ENCODE data around the gene TADA2B. TPM values are rescaled to one million over a fixed set of nuclear protein-coding genes. Genes with fewer than 3 reads are reported as not detected.
"Not testable (repeated sequence)": the region's sequence is repeated elsewhere in the genome, so short reads cannot be mapped to it uniquely, and the experiment has no call there.

TADA2B gene
- total and polyA plus RNA-seq, 2 donors (not counting 1 experiment from before 2014, with no cell fraction given): 13.6 to 38.5 TPM

- TF ChIP-seq CTCF (IDR thresholded peaks at IDR 0.05): no peak
- TF ChIP-seq EZH2 (IDR thresholded peaks at IDR 0.05; ENCODE audit: borderline replicate concordance, insufficient read depth, low read depth, low read length, poor library complexity, severe bottlenecking): no peak
- no peaks in the 10 kb centered on the region for H3K9me3 Mint-ChIP-seq (ENCODE audit: insufficient read depth)
- ChIA-PET POLR2A (no interaction called here), CTCF (interaction anchor here (1.1 kb wide), 2 partner anchors 23 to 204 kb away, joined by 3 read pairs; no protein-coding TSS in a partner anchor)
- Histone ChIP-seq H3K4me1 (ENCODE audit: control insufficient read depth in 2 of 2, insufficient read depth in 2 of 2, low read length in 2 of 2) (no peaks in the 10 kb centered on the region), H3K4me3 (ENCODE audit: control extremely low read depth in 1 of 5, extremely low read depth in 1 of 5, insufficient read depth in 1 of 5, low read depth in 2 of 5, low read length in 4 of 5) (no peak overlapping the region), H3K9ac (ENCODE audit: low read length) (no peak overlapping the region), H3K79me2 (ENCODE audit: control insufficient read depth, insufficient read depth, low read length) (no peaks in the 10 kb centered on the region), H3K27me3 (replicated peaks in 1 of 4; ENCODE audit: control extremely low read depth in 1 of 4, control insufficient read depth in 3 of 4, insufficient read depth in 4 of 4, low read length in 3 of 4) (peaks cover 0 to 4% (median 0%) of the 10 kb centered on the region in 4 experiments), H3K9me3 (ENCODE audit: control extremely low read depth in 1 of 3, control insufficient read depth in 2 of 3, insufficient read depth in 1 of 3, low read length in 2 of 3) (peaks cover 0 to 7% (median 0%) of the 10 kb centered on the region in 3 donors), H2AFZ (ENCODE audit: insufficient read depth, low read depth, low read length, poor library complexity, severe bottlenecking) (no peak overlapping the region), H3K4me2 (replicated peaks; ENCODE audit: low read depth, low read length, poor library complexity, severe bottlenecking) (no peak overlapping the region), H4K20me1 (ENCODE audit: control insufficient read depth, insufficient read depth, low read length, poor library complexity, severe bottlenecking) (no peaks in the 10 kb centered on the region), H3K36me3 (replicated peaks in 1 of 2; ENCODE audit: control extremely low read depth in 1 of 2, control insufficient read depth in 1 of 2, extremely low read depth in 1 of 2, insufficient read depth in 2 of 2, low read length in 1 of 2) (no peaks in the 10 kb centered on the region), H3K27ac (ENCODE audit: low read length in 2 of 2) (no peak overlapping the region)
- H3K27me3 Mint-ChIP-seq: peaks cover 29% of the 10 kb centered on the region
- ATAC-seq (ENCODE audit: low read depth) (no peak), DNase-seq (no peak)
- WGBS (ENCODE audit: insufficient coverage): 88% methylated on average over 11 of the region's 12 CpGs
- intact Hi-C loops (cut with micrococcal nuclease): no loop called here
- H3K27ac Mint-ChIP-seq: no peak overlapping the region
- no peak overlapping the region for H3K4me3 Mint-ChIP-seq
- H3K4me1 Mint-ChIP-seq: no peaks in the 10 kb centered on the region
These were observed 34.2 kb downstream of the TADA2B start for GRCh38 chr4:7077371-7077770.

- 83% methylated on average over 5 of the region's 5 CpGs for WGBS (ENCODE audit: insufficient coverage)
- Histone ChIP-seq H3K27ac (ENCODE audit: low read length in 2 of 2) (no peak overlapping the region), H3K27me3 (replicated peaks in 1 of 4; ENCODE audit: control extremely low read depth in 1 of 4, control insufficient read depth in 3 of 4, insufficient read depth in 4 of 4, low read length in 3 of 4) (peaks cover 0 to 5% (median 3%) of the 10 kb centered on the region in 4 experiments), H3K36me3 (replicated peaks in 1 of 2; ENCODE audit: control extremely low read depth in 1 of 2, control insufficient read depth in 1 of 2, extremely low read depth in 1 of 2, insufficient read depth in 2 of 2, low read length in 1 of 2) (no peaks in the 10 kb centered on the region), H3K4me3 (ENCODE audit: control extremely low read depth in 1 of 5, extremely low read depth in 1 of 5, insufficient read depth in 1 of 5, low read depth in 2 of 5, low read length in 4 of 5) (no peak overlapping the region), H3K9ac (ENCODE audit: low read length) (no peak overlapping the region), H3K4me2 (replicated peaks; ENCODE audit: low read depth, low read length, poor library complexity, severe bottlenecking) (no peak overlapping the region), H4K20me1 (ENCODE audit: control insufficient read depth, insufficient read depth, low read length, poor library complexity, severe bottlenecking) (no peaks in the 10 kb centered on the region), H3K79me2 (ENCODE audit: control insufficient read depth, insufficient read depth, low read length) (no peaks in the 10 kb centered on the region), H2AFZ (ENCODE audit: insufficient read depth, low read depth, low read length, poor library complexity, severe bottlenecking) (no peak overlapping the region), H3K9me3 (ENCODE audit: control extremely low read depth in 1 of 3, control insufficient read depth in 2 of 3, insufficient read depth in 1 of 3, low read length in 2 of 3) (peaks cover 0 to 7% (median 0%) of the 10 kb centered on the region in 3 donors), H3K4me1 (ENCODE audit: control insufficient read depth in 2 of 2, insufficient read depth in 2 of 2, low read length in 2 of 2) (no peaks in the 10 kb centered on the region)
- H3K4me3 Mint-ChIP-seq: no peak overlapping the region
- TF ChIP-seq CTCF (IDR thresholded peaks at IDR 0.05) (no peak), EZH2 (IDR thresholded peaks at IDR 0.05; ENCODE audit: borderline replicate concordance, insufficient read depth, low read depth, low read length, poor library complexity, severe bottlenecking) (no peak)
- ATAC-seq (ENCODE audit: low read depth) (no peak), DNase-seq (no peak)
- peaks cover 33% of the 10 kb centered on the region for H3K27me3 Mint-ChIP-seq
- ChIA-PET CTCF (interaction anchor here (1.1 kb wide), 1 partner anchor 204 kb away, joined by 3 read pairs; no protein-coding TSS in a partner anchor), POLR2A (no interaction called here)
- H3K4me1 Mint-ChIP-seq: no peaks in the 10 kb centered on the region
- intact Hi-C loops (cut with micrococcal nuclease): no loop called here
- no peak overlapping the region for H3K27ac Mint-ChIP-seq
- no peaks in the 10 kb centered on the region for H3K9me3 Mint-ChIP-seq (ENCODE audit: insufficient read depth)
These were observed 34.9 kb downstream of the TADA2B start for GRCh38 chr4:7078025-7078424.

GRCh38 chr4:7079483-7079882 is 36.3 kb downstream of the TADA2B start:
- H3K9ac ChIP-seq (ENCODE audit: low read length); POLR2A ChIA-PET; H3K36me3 ChIP-seq (replicated peaks in 1 of 2; ENCODE audit: control extremely low read depth in 1 of 2, control insufficient read depth in 1 of 2, extremely low read depth in 1 of 2, insufficient read depth in 2 of 2, low read length in 1 of 2); DNase-seq; H3K4me1 ChIP-seq (ENCODE audit: control insufficient read depth in 2 of 2, insufficient read depth in 2 of 2, low read length in 2 of 2); H3K4me2 ChIP-seq (replicated peaks; ENCODE audit: low read depth, low read length, poor library complexity, severe bottlenecking); H3K4me1 Mint-ChIP-seq; H3K9me3 Mint-ChIP-seq (ENCODE audit: insufficient read depth); H3K27ac ChIP-seq (ENCODE audit: low read length in 2 of 2); H3K4me3 Mint-ChIP-seq; H3K27ac Mint-ChIP-seq; H4K20me1 ChIP-seq (ENCODE audit: control insufficient read depth, insufficient read depth, low read length, poor library complexity, severe bottlenecking); H3K9me3 ChIP-seq (ENCODE audit: control extremely low read depth in 1 of 3, control insufficient read depth in 2 of 3, insufficient read depth in 1 of 3, low read length in 2 of 3); ATAC-seq (ENCODE audit: low read depth); H3K79me2 ChIP-seq (ENCODE audit: control insufficient read depth, insufficient read depth, low read length); intact Hi-C loops (cut with micrococcal nuclease); H2AFZ ChIP-seq (ENCODE audit: insufficient read depth, low read depth, low read length, poor library complexity, severe bottlenecking); H3K4me3 ChIP-seq (ENCODE audit: control extremely low read depth in 1 of 5, extremely low read depth in 1 of 5, insufficient read depth in 1 of 5, low read depth in 2 of 5, low read length in 4 of 5): not testable (repeated sequence)
- CTCF ChIA-PET: interaction anchor here (2.3 kb wide), 1 partner anchor 8 kb away, joined by 13 read pairs; no protein-coding TSS in a partner anchor
- peaks cover 43% of the 10 kb centered on the region for H3K27me3 Mint-ChIP-seq
- peaks cover 0 to 20% (median 11%) of the 10 kb centered on the region in 4 experiments for H3K27me3 ChIP-seq (replicated peaks in 1 of 4; ENCODE audit: control extremely low read depth in 1 of 4, control insufficient read depth in 3 of 4, insufficient read depth in 4 of 4, low read length in 3 of 4)

All from B cell (primary cell).